ENCODE data around the gene PITX2.
"Not testable (repeated sequence)": the region's sequence is repeated elsewhere in the genome, so short reads cannot be mapped to it uniquely, and the experiment has no call there.

PITX2 gene

DNA sequence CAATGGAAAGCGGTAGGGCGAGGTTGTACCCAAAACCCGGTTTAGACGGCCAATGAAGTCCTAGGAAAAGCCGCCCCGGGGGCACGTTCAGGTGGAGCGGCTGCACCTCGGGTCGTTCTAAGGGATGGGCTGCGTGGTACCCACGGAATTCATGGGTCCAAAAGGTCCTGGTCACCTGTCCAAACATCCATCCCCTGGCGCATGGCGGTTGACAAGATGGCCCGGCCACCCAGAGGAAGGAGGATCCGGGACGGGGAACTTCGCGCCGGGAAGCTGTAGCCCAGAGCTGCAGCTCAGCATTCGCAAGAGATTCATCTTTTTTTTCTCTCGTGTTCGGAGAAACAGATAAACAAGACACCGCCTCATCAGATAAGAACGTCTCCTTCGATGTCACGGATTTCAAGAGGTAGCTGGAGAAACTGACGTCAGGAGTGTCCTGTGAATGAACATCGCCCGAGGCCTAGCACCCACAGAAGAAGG, 10.9 kb downstream of the PITX2 start:
- no peak for DNase-seq (ENCODE audit: low read depth, low spot score)

DNA sequence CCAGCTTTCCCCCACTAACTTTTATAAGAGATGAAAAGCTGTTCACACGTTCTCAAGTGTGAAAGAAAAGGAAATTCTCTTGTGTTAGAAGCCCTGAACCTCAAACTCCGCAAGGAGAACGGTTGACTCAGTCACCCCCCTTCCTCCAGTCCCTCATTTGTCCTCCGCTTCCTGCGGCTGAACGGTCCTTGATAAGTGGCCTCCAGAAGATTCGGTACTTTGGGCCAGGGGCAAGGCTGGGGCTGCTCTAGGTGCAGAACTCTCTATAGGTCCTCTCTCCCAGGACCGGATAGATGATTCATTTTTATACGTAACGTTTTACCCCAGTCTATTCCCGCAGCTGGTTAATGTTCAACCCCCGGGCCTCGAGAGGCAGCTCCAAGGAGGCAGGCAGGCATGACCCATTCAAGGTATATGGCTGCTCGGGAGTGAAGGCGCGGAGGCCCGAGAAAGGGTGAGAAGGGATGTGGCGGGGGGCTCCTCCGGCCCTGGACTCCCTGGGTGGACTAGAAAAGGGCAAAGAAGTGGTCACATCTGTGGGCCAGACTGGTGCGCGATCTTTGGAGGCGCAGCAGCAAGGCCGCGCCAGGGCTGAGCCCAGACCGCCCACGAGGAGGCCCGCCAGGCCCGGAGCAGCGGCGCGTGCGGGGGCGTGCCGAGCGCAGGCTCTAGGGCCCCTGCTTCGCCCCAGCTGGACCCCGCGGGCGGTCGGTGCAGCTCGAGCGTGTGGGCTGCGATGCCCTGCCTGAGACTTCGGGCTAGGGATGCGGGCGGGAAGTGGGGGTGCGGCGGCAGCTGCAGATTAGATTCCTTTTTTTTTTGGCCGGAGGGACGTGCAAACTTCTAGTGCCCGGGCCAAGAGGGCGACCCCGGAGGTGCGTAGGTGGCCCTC, 11.7 kb downstream of the PITX2 start:
- no peak for DNase-seq (ENCODE audit: low read depth, low spot score)

DNA sequence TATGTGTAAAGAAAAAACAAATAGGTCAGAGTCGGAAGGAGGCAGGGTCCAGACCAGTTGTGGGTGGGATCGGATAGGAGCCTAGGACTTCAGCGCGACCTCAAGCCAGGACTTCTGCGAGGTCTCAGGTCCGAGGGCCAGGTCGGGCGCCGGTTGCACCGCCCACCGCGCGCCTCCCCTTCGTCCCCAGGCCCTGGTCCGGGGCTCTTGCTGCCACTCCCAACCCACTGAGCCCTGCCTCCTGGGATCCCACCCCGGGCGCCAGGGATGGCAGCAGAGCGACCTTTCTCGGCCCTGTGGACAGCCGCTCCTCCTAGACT, 12.3 kb downstream of the PITX2 start:
- no peak for DNase-seq (ENCODE audit: low read depth, low spot score)

DNA sequence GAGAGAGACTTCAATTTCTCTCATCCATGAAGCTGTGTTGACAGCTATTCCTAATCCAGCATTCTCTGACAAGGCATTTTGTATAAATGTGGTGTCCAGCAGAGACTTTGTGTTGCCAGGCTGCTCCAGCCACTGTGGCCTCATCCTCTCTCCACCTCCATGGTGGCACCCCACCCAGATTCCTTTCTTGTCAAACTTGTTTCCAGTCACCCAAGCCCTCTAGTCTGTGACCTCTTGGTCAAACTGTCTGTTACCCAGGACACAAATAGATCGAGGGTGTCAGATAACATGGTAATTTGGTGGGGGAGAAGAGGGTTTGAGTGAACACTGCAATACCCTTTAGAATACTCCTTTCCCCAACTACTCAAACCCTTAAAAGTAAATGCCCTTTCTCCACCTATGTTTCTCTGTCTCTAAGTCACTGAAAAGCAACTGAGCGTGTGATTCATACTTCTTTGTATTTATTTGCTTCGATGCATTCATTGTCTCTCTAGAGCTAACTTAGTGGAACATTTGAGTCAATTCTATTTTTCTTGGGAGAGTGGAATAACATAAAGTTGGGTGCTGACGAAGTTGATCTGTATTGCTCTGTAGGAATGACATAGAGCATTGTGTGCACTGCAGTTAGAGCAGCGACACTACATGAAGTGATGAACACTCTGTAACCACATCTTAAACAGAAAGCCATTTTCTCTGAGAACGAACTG, 13.7 kb downstream of the PITX2 start:
- no peak for DNase-seq (ENCODE audit: low read depth, low spot score)

DNA sequence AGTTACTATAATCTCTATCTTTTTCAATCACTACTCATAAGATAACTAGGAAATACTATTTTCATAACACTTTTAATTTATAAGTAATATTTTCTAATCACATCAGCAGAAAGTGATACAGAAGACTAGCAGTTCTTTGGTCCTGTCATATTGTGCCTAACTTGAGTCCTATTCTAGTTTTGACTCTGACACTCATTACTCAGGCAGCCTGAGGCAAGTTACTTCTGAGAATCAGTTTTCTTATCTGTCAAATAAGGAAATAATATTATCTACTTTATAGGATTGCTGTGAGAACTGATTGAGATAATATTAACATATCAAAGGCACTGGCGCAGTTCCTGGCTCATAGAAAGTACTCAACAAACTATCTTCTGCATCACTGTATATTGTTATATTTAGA, 17.8 kb downstream of the PITX2 start:
- no peak for DNase-seq (ENCODE audit: low read depth, low spot score)

DNA sequence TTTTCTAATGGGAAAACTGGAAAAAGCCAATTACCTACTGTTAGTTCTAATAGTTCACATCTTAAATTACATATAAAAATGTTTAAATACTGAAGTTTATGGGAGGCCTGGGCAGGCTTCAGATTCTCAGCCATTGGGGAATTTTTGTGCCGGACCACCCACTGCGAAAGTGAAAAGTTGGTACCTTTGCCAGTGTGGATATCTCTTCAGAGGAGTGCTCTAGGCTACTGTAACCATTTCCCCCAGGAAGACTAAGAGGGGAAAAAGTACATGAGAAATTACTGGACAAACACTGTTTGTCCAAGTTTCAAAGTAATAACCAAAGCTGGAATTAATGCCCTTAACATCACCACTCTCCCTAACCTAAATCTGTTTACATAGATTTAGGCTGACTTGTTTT, 20.8 kb downstream of the PITX2 start:
- no peak for DNase-seq (ENCODE audit: low read depth, low spot score)

DNA sequence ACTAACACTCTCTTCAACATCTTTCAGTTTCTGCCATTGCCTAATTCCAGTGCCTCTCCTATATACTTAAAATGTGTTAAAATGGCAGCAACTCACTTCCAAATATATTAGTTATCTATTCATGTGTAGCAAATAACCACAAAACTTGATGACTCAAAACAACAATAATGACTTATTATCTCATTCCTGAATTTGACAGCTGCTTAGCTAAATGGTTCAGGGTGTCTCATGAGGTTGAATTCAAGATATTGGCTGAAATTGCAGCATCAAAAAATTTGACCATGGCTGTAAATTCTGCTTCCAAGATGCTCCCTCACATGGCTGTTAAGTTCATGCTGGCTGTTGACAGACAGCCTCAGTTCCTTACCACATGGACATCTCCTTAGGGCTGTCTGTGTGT, 25.3 kb downstream of the PITX2 start:
- no peak for DNase-seq (ENCODE audit: low read depth, low spot score)

DNA sequence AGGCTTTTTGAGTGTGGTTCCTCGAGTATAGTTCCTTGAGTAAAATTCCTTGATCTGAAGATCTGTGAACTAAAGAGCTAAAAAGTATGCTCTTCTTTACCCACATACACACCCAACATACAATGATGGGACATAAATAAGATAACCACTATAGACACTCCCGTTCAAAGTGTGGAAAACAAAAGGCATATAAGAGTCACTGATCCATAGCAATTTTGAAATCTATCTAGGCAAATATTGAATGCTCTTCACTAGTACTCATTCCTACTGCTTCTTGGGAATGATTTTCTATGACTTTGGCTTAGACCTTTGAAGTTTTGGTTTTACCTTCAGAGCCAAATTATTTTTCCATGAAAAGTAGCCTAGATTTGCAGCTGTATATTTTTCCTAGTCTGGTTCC, 26.4 kb downstream of the PITX2 start:
- DNase-seq (ENCODE audit: low read depth, low spot score): no peak

DNA sequence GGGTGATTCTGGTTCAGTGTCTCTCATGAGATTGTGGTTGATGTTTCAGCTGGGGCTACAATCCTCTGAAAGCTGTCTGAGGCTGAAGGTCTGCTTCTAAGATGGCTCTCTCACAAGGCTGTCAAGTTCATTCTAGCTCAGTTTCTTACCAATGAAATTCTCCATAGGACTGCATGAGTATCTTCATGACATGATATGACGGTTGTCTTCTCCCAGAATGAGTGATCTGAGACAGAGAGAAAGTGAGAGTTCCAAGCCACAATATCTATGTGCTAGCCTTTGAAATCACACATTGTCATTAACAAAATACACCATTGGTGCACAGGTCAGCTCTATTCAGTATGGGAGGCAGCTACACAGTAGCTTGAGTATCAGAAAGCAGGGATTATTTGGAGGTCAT, 27.3 kb downstream of the PITX2 start:
- no peak for DNase-seq (ENCODE audit: low read depth, low spot score)

DNA sequence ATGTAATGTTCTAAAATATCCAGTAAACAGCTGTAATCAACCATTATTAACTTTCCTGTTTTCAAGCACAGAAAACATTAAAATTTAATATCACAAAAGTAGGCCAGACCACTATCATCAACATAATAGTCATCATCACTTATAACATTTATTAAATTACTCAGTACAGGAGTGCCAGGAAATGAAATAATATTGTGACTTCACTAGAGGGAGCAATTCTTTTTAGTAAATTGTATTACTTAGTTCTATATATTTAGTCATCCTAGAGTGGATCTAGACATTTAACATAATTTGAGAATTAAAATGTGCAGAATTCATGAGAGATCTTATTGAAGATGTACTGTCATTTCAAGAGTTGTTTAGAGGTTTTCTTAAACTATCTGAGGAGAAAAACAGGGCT, 33.6 kb downstream of the PITX2 start:
- DNase-seq (ENCODE audit: low read depth, low spot score): no peak

DNA sequence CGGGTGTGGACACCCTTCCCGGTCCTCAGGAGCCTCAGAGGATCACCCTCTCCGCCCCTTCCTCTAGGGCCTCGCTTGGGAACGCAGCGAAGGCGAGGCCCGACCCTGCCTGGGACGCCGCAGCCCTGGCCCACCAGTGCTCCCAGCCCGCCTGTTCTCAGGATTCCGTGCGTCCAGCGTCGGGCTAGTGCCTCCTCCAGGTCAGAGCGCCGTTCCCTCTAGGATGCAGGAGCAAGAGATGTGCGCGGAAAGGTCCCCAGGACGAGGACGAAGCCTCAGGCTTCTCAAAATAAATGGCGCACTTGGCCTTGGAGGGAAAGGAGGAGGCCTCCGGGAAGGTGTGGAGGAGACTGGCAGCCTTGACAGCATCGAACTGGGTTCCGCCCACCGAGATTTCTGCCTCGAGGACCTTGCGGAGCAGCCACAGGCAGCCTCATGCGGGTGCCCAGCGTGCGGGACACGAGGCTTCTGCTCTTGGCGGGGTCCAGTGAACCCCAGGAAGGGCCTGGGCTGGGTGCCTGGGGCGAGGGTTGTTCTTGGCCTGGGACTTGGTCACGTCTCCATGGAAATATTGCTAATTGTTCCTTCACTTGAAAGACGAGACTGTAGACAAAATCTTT, 35.1 kb downstream of the PITX2 start:
- no peak for DNase-seq (ENCODE audit: low read depth, low spot score)

DNA sequence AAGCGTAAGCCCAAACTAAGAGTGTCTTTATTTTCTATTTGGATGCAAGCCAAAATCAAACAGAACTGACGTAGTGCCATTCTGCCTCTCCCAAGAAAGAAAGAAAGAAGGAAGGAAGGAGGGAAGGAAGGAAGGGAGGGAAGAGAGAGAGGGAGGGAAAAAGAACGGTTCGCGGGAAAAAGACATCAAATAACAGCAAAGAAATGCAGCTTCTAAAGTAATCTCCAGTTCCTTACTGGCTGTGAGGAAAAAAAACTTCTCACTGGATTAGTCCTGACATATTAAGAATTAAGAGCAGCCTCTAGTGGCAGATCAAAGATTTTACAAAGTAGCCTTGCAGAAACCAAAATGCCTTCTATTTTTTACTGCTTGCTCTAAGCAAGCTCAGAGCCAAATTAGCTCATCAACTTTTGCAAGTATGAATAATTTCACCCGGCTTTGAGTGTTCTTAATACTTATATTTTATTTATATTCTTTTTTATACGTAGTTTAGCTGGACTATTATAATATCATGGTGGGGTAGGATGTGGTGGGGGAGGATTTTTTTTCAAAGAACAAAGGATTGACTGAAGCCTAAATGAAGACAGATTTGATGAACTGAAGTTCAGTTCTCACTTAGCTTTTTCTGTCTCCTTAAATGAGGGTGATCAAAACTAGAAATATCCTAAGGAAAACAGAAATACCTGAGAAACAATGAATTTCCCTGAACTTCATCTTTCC, 36.6 kb downstream of the PITX2 start:
- DNase-seq (ENCODE audit: low read depth, low spot score): no peak

DNA sequence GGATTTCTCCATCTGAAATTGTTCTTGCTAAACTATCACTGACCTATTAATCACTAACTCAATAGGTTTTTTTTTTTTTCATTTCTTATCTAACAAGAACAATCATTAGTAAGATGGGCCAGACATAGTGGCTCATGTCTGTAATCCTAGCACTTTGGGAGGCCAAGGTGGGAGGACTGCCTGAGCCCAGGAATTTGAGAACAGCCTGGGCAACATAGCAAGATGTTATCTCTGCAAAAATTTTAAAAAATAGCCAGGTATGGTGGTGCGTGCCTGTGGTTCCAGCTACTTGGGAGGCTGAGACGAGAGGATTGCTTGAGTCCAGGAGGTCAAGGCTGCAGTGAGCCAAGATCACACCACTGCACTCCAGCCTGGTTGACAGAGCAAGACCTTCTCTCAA, 46.2 kb downstream of the PITX2 start:
- not testable (repeated sequence) for DNase-seq (ENCODE audit: low read depth, low spot score)
